RWPE1 (cell line): Measurements from ENCODE around the gene RPL36AL.

Experiments used
- CTCF ChIA-PET: fragments of 350-600 bp; sonication (Branson Sonifier 250); formaldehyde crosslinking; extraction: SDS; loops from one replicate; lab custom pipeline; 2021; lab: Yijun Ruan, JAX
- POLR2A ChIA-PET: fragments of 400-600 bp; formaldehyde crosslinking; extraction: SDS; loops from one replicate; lab custom pipeline; 2020; ENCODE audit warnings: antibody characterized with exemption; ENCODE audit not compliant: low non-redundant PET; lab: Yijun Ruan, JAX
- DNase-seq: peaks from one replicate; pipeline ENCODE4 v3.0.0; 2012; ENCODE audit warnings: low spot score
- H3K27ac ChIP-seq: fragments of 450-650 bp; 2 replicates; pipeline ENCODE4 v1.5.1; 2017
- CTCF ChIP-seq: fragments of 450-650 bp; conservative IDR thresholded peaks from 2 replicates; pipeline ENCODE4 v1.5.1; 2017; ENCODE audit warnings: low read depth, mild to moderate bottlenecking

RPL36AL gene

GRCh38 chr14:49641697-49642129 is 21.3 kb upstream of the RPL36AL start:
- CTCF ChIA-PET, result no interaction called here
- TF ChIP-seq CTCF, result no peak
- no peak for DNase-seq
- POLR2A ChIA-PET, result no interaction called here
- H3K27ac ChIP-seq, result no peak overlapping the region

GRCh38 chr14:49640540-49641417 is 20.4 kb upstream of the RPL36AL start:
- CTCF ChIA-PET, result interaction anchor here (0.6 to 0.7 kb wide), 2 partner anchors 19 to 466 kb away, joined by 3 to 4 read pairs; no protein-coding TSS in a partner anchor
- POLR2A ChIA-PET, result no interaction called here
- no peak overlapping the region for H3K27ac ChIP-seq
- no peak for TF ChIP-seq CTCF
- DNase-seq, result no peak

- TF ChIP-seq CTCF, result no peak
- POLR2A ChIA-PET, result no interaction called here
- H3K27ac ChIP-seq, result no peak overlapping the region
- CTCF ChIA-PET, result no interaction called here
- DNase-seq, result no peak
Measured at GRCh38 chr14:49637534-49638078, 17.2 kb upstream of the RPL36AL start.

DNA sequence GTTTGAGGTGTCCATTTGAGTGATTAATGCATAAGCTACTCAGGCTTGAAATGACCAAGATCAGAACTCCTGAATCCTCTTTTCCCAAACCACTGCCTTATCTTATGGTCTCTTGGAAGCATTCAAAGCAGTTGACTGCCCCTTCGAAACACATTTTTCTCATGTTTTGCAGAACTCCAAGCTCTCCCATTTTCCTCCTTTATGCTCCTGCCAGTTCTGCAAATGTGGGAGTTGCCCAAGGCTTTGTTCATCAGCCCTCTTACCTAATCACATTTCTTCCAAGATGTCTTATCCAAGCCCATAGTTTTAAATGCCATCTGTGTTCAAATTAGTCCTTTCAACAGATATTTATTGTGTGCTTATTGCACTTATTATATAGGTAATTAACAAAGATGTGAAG is 16.4 kb upstream of the RPL36AL start:
- no peak for TF ChIP-seq CTCF
- ChIA-PET POLR2A (no interaction called here), CTCF (no interaction called here)
- H3K27ac ChIP-seq, result no peak overlapping the region
- no peak for DNase-seq

DNA sequence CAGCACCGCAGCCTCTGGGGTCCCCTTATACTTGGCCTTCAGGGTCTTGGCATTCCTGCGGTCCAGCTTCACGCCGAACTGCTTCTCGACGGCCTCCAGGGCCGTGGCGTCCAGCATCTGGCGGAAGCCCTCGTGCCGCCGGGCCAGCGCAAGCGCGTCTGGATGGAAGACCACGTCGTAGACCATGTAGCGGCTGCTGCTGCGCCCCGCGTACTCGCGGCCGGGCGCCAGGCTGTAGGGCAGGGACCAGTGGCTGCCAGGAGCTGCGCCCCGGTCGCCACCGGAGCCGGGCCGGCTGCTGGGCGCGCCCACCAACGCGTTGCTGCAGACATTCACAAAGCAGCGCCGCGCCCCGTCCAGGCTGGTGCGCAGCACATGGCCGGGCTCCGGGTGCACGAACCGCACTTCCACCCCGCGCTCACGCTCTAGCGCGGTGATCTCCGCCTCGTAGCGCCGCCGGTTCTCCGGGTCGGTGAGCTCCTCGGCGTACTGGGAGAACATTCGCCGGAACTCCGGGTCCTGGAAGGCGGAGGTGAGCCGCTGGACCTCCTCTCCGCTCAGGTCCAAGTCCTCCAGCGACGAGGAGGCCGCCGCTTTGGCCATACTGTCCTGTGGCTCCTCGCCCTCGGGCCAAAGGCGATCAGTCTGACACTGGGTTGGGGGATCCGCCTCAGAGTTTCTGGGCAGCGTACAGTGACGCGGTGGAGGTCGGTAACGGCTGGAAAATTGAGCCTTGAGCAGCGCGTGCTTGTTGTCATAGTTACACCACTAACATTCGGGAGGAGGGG is 14.3 kb upstream of the RPL36AL start, which contains the start of gene DNAAF2:
DNAAF2 (minus strand) TSS at position 698 of the 788 bp plus-strand sequence; CDS start at position 603, 95 bp downstream.
- peak; percentile 31; the same call in 1 of the 2 replicates for TF ChIP-seq CTCF
- peak within 1 kb of the TSS; percentile 97 for H3K27ac ChIP-seq
- peak; percentile 63 for DNase-seq
- POLR2A ChIA-PET, result interaction anchor here (0.8 to 1.4 kb wide), 4 partner anchors 14 to 218 kb away, joined by 3 to 6 read pairs (median 4); partner anchors contain the start of genes MGAT2, NEMF and RPL36AL
- CTCF ChIA-PET, result interaction anchor here (0.9 to 1.5 kb wide), 4 partner anchors 14 to 134 kb away, joined by 3 to 6 read pairs (median 4); partner anchors contain the start of genes KLHDC2 and MGAT2
